Testis (tissue), 3 donors: ENCODE results near the gene VWA3B. TPM values are rescaled to one million over a fixed set of nuclear protein-coding genes. Genes with fewer than 3 reads are reported as not detected.

Experiments
- DNase-seq: peaks from one replicate; pipeline ENCODE4 v3.0.0-alpha.2; 2019
- H3K27ac ChIP-seq, 2 donors: fragments of 200-600 bp; sonication (generic); one replicate each; pipeline ENCODE4 v1.5.1; 2019
- H3K27me3 ChIP-seq: fragments of 200-600 bp; sonication (generic); one replicate; pipeline ENCODE4 v1.5.1; 2019
- H3K36me3 ChIP-seq: fragments of 200-600 bp; sonication (generic); one replicate; pipeline ENCODE4 v1.5.1; 2017; ENCODE audit warnings: low read depth; ENCODE audit errors: missing control alignments
- H3K4me1 ChIP-seq: fragments of 200-600 bp; sonication (generic); one replicate; pipeline ENCODE4 v1.5.1; 2019
- H3K4me3 ChIP-seq, 2 donors: fragments of 200-600 bp; sonication (generic); one replicate each; pipeline ENCODE4 v1.5.1; 2017 to 2019
- H3K9me3 ChIP-seq: fragments of 200-600 bp; sonication (generic); one replicate; pipeline ENCODE4 v1.5.1; 2017
- CTCF ChIP-seq, 3 experiments: fragments of 450-650 bp in 2 of 3; fragments of 200-600 bp in 1 of 3; sonication (generic) in 1 of 3; IDR thresholded peaks; one replicate each; pipeline ENCODE4 v1.5.1; 2016 to 2019; ENCODE audit warnings: antibody characterized with exemption in 3 of 3, mild to moderate bottlenecking in 2 of 3, moderate library complexity in 1 of 3
- POLR2A ChIP-seq: fragments of 450-650 bp; IDR thresholded peaks from one replicate; pipeline ENCODE4 v1.6.1; 2017; ENCODE audit warnings: antibody characterized with exemption, mild to moderate bottlenecking, moderate library complexity
- WGBS, 2 donors: methylation state at CpG; one replicate each; pipeline ENCODE4 v1.1.5; 2018; 5-methylcytosine and 5-hydroxymethylcytosine counted together
- intact Hi-C: fragments of 100-400 bp; cut with DNase I; formaldehyde crosslinking; loops from one replicate; pipeline ENCODE4 v1.15.1; 2023; ENCODE audit warnings: low total_unique reads
- polyA plus RNA-seq: library from polyadenylated mRNA; stranded (reverse); fragments of 350-450 nt; fragmentation: Illumina TruSeq; extraction: RNeasy Lipid Tissue Mini Kit (QIAGEN cat#74804); gene quantifications from one replicate; pipeline ENCODE4 v1.2.3, GENCODE V29; 2014; ENCODE audit warnings: low read depth, low replicate concordance; ENCODE audit not compliant: insufficient read depth
- total RNA-seq, 2 donors: library from RNA; depleted of rRNA; stranded (reverse); fragments of >200 nt; gene quantifications; one replicate each; pipeline ENCODE4 v1.2.3, GENCODE V29; 2016

The VWA3B gene
- total and polyA plus RNA-seq, 3 donors from 2014 or later = 27.0 to 118 (median 81.6) TPM

- Histone ChIP-seq H3K4me1 (peaks cover 11% of the 10 kb centered on the region), H3K4me3 (no peak overlapping the region), H3K27ac (no peak overlapping the region), H3K36me3 (no peaks in the 10 kb centered on the region), H3K9me3 (no peaks in the 10 kb centered on the region), H3K27me3 (no peaks in the 10 kb centered on the region)
- no peak for DNase-seq
- intact Hi-C loops = no loop called here
- WGBS, 2 donors = 83 to 87% methylated on average over 8 of the region's 8 CpGs
- TF ChIP-seq CTCF (IDR thresholded peaks at IDR 0.05) (no peak), POLR2A (no peak)
Observed at GRCh38 chr2:98157557-98157956, 70.6 kb downstream of the VWA3B start.

DNA sequence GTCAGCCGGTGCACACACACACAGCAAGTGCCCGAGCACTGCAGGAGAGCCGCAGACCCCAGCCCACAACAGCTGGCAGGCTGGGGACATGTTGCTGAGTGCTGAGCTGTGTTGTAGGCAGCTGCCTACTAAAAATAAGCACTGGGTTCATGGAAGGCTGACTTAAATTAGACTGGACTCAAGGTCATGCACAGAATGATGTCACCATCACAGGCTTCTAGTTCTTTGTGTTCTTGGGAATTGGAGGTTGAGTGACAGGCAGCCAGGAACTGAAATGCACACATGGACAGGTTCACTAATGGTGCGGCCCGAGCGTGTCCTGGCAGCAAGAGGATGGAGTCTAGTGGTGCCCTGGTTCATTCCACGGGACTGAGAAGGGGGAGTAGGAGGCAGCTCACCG is 71.3 kb downstream of the VWA3B start:
- H3K27ac ChIP-seq = no peak overlapping the region
- 38 to 64% methylated on average over 8 of the region's 8 CpGs for WGBS, 2 donors
- TF ChIP-seq POLR2A (no peak), CTCF (IDR thresholded peaks at IDR 0.05) (no peak)
- H3K27me3 ChIP-seq = no peaks in the 10 kb centered on the region
- intact Hi-C loops = no loop called here
- no peak overlapping the region for H3K4me3 ChIP-seq
- peaks cover 16% of the 10 kb centered on the region for H3K4me1 ChIP-seq
- no peak for DNase-seq
- H3K36me3 ChIP-seq = no peaks in the 10 kb centered on the region
- no peaks in the 10 kb centered on the region for H3K9me3 ChIP-seq

DNA sequence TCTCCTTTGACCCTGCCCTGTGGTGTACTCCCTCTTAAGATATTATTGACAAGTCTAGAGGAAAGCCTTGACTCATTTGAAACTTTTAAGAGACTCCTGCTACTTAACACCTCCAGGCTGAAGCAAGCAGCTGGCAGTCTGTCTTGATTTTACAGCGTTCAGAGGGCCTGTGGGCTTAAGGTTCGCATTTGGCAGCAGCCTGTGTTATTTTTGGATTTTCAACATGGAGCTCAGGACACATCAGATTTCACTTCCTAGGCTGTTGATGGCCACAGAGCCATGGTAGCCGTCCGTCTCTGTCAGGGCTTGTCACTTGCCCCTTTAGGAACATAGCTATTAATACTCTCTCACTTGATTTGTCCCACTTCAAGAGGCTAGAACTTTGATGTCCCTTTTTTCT is 73.6 kb downstream of the VWA3B start:
- Histone ChIP-seq H3K27me3 (no peaks in the 10 kb centered on the region), H3K36me3 (no peaks in the 10 kb centered on the region), H3K9me3 (no peaks in the 10 kb centered on the region), H3K27ac (no peak overlapping the region), H3K4me3 (no peak overlapping the region), H3K4me1 (peaks cover 18% of the 10 kb centered on the region)
- intact Hi-C loops = no loop called here
- TF ChIP-seq CTCF (IDR thresholded peaks at IDR 0.05) (no peak), POLR2A (no peak)
- no peak for DNase-seq
- 56% methylated on average over 4 of the region's 4 CpGs for WGBS, 2 donors

GRCh38 chr2:98161186-98161585 is 74.2 kb downstream of the VWA3B start:
- no peaks in the 10 kb centered on the region for H3K27me3 ChIP-seq
- H3K9me3 ChIP-seq = no peaks in the 10 kb centered on the region
- H3K36me3 ChIP-seq = no peaks in the 10 kb centered on the region
- H3K4me1 ChIP-seq = peaks cover 18% of the 10 kb centered on the region
- TF ChIP-seq POLR2A = no peak
- TF ChIP-seq CTCF (IDR thresholded peaks at IDR 0.05) = no peak
- H3K4me3 ChIP-seq = no peak overlapping the region
- 85 to 91% methylated on average over 3 to 4 of the region's 4 CpGs for WGBS, 2 donors
- no peak overlapping the region for H3K27ac ChIP-seq
- intact Hi-C loops = no loop called here
- no peak for DNase-seq

- Histone ChIP-seq H3K9me3 (no peaks in the 10 kb centered on the region), H3K4me3 (no peak overlapping the region), H3K27me3 (no peaks in the 10 kb centered on the region), H3K4me1 (peaks cover 14% of the 10 kb centered on the region), H3K36me3 (no peaks in the 10 kb centered on the region), H3K27ac (no peak overlapping the region)
- intact Hi-C loops = no loop called here
- DNase-seq = no peak
- no peak for TF ChIP-seq CTCF (IDR thresholded peaks at IDR 0.05)
- no peak for TF ChIP-seq POLR2A
- WGBS, 2 donors = 92 to 94% methylated on average over 2 of the region's 2 CpGs
Observed at GRCh38 chr2:98164256-98164655, 77.3 kb downstream of the VWA3B start.
